SH-SY5Y (cell line): ENCODE data around the gene WDR47.

Experiments
- GATA2 ChIP-seq: IDR thresholded peaks from 2 replicates; pipeline ENCODE4 v1.6.1; 2011; ENCODE audit warnings: mild to moderate bottlenecking, low read depth, low read length
- GATA3 ChIP-seq: IDR thresholded peaks from 2 replicates; pipeline ENCODE4 v1.6.1; 2011; ENCODE audit warnings: low read depth, mild to moderate bottlenecking, low read length, moderate library complexity

Gene WDR47

DNA sequence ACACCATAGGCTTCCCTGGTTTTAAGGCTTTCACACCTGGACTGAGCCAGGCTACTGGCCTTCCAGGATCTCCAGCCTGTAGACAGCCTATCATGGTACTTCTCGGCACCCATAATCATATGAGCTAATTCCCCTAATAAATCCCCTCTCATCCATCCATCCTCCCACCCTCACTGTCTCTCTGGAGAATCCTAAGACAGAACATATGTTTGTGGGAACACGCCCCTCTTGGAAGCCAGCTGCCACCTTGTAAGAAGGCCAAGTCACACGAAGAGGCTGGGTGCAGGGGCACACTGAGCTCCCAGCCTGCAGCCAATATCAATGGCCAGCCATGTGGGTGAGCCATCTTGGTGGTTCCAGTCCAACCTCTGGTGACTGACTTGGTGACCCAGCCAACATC, 86.0 kb downstream of the WDR47 start:
- TF ChIP-seq GATA3 (no peak), GATA2 (no peak)

DNA sequence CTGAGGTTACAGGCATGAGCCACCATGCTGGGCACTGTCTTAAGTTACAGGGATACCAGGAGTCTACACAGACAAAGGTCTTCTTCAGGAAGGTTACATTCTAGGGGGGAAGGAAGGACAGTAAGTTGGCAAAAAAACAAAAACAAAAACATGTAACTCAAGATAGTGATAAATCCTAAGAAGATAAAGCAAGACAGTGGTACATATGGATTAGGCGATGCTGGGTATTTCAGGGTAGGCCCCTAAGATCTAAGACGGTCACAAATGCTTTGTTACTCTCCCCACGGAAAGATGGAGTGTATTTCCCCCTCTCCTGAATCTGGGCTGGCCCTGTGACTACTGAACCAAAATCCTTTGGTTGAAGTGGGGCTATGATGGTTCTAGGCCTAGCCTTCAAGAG, 86.8 kb downstream of the WDR47 start:
- TF ChIP-seq GATA3: no peak

DNA sequence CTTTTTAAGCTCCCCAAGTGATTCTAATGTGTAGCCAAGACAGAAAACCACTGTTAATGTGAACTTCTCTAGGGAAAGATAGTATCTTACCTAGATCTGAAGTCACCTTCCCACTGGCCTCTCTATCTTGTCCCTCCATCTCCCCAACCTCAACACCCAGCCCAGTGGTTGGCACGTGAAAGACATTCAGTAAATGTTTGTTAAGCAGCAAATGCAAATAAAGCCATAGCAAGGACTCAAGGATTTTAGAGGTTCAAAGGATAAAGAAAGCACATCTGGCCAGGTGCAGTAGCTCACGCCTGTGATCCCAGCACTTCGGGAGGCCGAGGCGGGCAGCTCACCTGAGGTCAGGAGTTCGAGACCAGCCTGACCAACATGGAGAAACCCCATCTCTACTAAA, 88.5 kb downstream of the WDR47 start:
- TF ChIP-seq GATA3 (no peak), GATA2 (0 out of 2 replicates have a peak, but pooled peaks have one; percentile 7)

DNA sequence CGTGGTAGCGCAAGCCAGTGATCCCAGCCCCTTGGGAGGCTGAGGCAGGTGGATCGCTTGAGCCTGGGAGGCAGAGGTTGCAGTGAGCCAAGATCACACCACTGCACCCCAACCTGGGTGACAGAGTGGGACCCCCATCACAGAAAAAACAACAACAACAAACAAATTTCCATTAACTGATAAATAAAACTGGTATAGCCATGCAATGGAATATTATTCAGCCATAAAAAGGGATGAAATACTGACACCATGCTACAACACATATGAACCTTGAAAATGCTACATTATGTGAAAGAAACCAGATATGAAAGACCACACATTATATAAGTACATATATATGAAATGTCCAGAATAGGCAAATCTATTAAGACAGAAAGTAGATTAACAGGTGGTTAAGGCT, 90.7 kb downstream of the WDR47 start:
- TF ChIP-seq GATA2: no peak
- TF ChIP-seq GATA3: no peak

DNA sequence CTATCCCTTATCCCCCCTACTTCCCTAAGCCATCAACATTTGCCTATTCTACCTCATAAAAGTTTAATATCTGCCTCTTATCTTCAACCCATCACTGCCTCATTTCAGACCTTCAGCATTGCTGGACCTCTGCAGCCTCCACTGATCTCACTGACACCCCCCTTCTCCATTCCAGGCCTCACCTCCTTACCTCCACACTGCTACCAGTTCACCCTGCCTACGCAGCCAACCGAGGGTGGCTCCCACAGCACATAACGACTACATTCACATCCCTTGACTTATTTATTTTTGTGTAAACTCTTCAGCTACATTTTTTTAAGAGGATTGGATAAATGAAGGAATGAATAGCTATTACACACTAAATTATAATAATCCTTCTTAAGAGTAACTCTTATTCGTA, 92.9 kb downstream of the WDR47 start:
- no peak for TF ChIP-seq GATA2
- no peak for TF ChIP-seq GATA3

DNA sequence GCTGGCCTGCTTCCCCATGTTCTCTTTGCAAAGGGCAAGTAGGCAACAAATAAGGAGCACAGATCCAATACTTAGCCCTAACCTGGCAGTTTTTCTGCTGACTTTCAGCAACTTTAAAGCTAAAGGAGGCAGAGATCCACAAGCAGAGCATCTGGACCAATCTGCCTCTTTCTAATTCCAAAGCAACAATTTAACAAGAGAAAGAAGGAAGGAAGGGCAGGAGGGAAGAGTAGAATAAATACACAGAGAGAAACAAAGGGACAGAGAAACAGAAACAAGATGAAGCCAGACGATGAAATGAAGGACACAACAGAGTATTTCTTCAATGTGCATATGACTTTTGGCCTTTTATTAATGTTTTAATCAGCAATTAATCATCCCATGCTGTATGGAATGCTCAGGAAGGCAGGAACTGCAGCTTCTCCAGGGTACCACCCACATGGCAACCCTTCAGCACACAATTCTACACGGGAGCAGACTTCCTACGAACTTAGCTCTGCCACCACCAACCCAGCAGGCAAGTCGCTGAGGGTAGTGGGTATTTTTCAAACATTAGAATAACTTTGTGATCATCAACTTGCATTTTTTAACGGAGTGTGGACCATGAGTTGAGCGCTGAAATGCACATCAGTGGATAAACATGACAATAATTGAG, 93.9 kb downstream of the WDR47 start:
- TF ChIP-seq GATA2 (no peak), GATA3 (no peak)

DNA sequence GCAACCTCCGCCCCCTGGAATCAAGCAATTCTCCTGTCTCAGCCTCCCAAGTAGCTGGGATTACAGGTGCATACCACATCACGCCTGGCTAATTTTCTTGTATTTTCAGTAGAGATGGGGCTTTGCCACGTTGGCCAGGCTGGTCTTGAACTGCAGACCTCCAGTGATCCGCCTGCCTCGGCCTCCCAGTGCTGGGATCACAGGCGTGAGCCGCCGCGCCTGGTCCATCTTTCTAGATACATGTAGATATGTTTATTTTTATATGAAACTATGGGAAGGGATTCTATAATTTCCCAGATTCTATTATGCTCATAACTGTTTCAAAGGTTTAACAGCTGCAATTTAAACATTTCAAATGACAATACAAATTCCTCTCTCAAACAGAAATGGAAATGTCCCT, 105.7 kb downstream of the WDR47 start:
- TF ChIP-seq GATA2: no peak
- TF ChIP-seq GATA3: no peak

DNA sequence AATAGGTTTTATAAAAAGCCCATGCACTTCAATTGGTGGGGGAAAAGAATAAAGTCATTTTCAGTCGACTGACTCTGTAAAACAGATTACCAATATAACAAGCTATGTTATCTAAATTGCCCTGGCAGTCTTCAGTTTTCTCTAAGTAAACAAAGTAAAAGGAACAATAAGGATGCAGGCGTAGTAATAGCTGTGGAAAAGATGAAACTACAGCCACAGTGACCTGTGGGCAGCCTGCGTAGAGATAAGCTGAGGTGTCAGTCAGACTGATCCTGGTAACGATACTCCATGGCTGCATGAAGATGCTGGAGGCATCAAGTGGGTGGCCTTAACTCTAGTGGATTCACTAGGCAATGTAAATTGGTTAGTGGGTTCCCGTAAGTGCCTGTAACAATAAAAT, 108.0 kb downstream of the WDR47 start:
- TF ChIP-seq GATA2 (no peak), GATA3 (no peak)

DNA sequence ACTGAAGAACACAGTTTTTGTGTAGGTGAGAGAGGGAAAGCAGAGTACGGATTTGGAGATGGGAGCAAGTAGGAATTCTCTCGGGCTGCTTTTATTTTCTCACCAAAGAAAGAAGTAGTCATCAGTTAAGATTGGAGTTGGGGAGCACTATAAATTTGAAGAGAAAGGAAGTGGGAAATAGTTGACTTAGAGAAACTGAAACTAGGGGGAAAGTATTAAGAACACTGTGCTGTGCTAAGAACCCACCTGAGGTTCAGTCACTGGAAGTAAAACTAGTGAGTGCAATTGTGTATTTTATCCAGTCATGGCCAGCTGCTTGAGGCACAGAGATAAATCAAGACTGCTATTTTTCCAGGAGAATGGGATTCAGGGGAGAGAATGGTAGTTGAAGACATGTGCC, 116.0 kb downstream of the WDR47 start:
- TF ChIP-seq GATA2: no peak
- no peak for TF ChIP-seq GATA3
